Keratinocyte (primary cell): ENCODE data around the gene LDLRAP1.

Experiments
- CTCF ChIP-seq, 3 experiments: IDR thresholded peaks in 1 of 3; conservative IDR thresholded peaks in 1 of 3; optimal IDR thresholded peaks in 1 of 3; 2 replicates in 2 of 3; 3 replicates in 1 of 3; pipeline versions ENCODE3 to v1.5.1; 2011; ENCODE audit warnings: low read length in 3 of 3, mild to moderate bottlenecking in 3 of 3, moderate library complexity in 2 of 3, control low read depth in 1 of 3, inconsistent platforms in 1 of 3; ENCODE audit not compliant: insufficient read depth in 2 of 3; ENCODE audit errors: extremely low read depth in 1 of 3
- EZH2 ChIP-seq: IDR thresholded peaks from one replicate; pipeline ENCODE4 v1.6.1; 2012; ENCODE audit warnings: inconsistent platforms, mild to moderate bottlenecking, low read length, moderate library complexity

GRCh38 chr1:25532970-25533369 is 10.4 kb upstream of the LDLRAP1 start:
- TF ChIP-seq CTCF (optimal IDR thresholded peaks at IDR 0.05 in 1 of 3, IDR thresholded peaks at IDR 0.05 in 1 of 3, conservative IDR thresholded peaks at IDR 0.05 in 1 of 3; ENCODE audit: extremely low read depth in 1 of 3, insufficient read depth in 2 of 3, low read length in 3 of 3) (peak in 1 of 3 experiments; percentile 1), EZH2 (no peak)
